Cardiac muscle cell (in vitro differentiated cells and primary cell): ENCODE data around the gene WDR89. TPM values are rescaled to one million over a fixed set of nuclear protein-coding genes. Genes with fewer than 3 reads are reported as not detected.
A peak's percentile ranks its signal among the peaks of the same experiment; 100 is the strongest.
"Not testable (repeated sequence)": the region's sequence is repeated elsewhere in the genome, so short reads cannot be mapped to it uniquely, and the experiment has no call there.

Source experiments
- DNase-seq, 2 donors: peaks; one replicate each; pipeline versions ENCODE4 v3.0.0 to v3.0.0-alpha.2; 2010 to 2017; ENCODE audit warnings: low read depth in 1 of 2, low spot score in 1 of 2
- H3K27ac ChIP-seq: fragments of 200-600 bp; sonication (generic); 2 replicates; pipeline ENCODE4 v1.5.1; 2016
- H3K27me3 ChIP-seq: fragments of 200-600 bp; sonication (generic); 2 replicates; pipeline ENCODE4 v1.6.0; 2016; ENCODE audit warnings: control low read depth
- H3K36me3 ChIP-seq: fragments of 200-600 bp; sonication (generic); 2 replicates; pipeline ENCODE4 v1.5.1; 2016; ENCODE audit warnings: control low read depth
- H3K4me1 ChIP-seq: fragments of 200-600 bp; sonication (generic); 2 replicates; pipeline ENCODE4 v1.8.1; 2017; ENCODE audit warnings: low read depth, mild to moderate bottlenecking, mixed run types
- H3K4me3 ChIP-seq: fragments of 200-600 bp; sonication (generic); 2 replicates; pipeline ENCODE4 v1.5.1; 2016; ENCODE audit warnings: mild to moderate bottlenecking
- H3K9me3 ChIP-seq: fragments of 200-600 bp; sonication (generic); 2 replicates; pipeline ENCODE4 v1.5.1; 2017; ENCODE audit warnings: low read depth, mild to moderate bottlenecking, control low read depth
- polyA plus RNA-seq: library from polyadenylated mRNA; unstranded; fragments of >200 nt; fragmentation: Nextera tagmentation; extraction: Ambion mirVana; gene quantifications from 2 replicates; pipeline ENCODE4 v1.2.1, GENCODE V29; 2016
- total RNA-seq: library from RNA; depleted of rRNA; stranded (reverse); fragments of >200 nt; gene quantifications from 2 replicates; pipeline ENCODE4 v1.2.3, GENCODE V29; 2016
- TF ChIP-seq, protein P1 (sequence below): IDR thresholded peaks from 2 replicates; pipeline ENCODE4 v1.5.1; 2012; ENCODE audit warnings: low read depth, mild to moderate bottlenecking, low read length

The WDR89 gene
- total and polyA plus RNA-seq, 2 experiments from 2014 or later, result 9.0 to 11.7 TPM

DNA sequence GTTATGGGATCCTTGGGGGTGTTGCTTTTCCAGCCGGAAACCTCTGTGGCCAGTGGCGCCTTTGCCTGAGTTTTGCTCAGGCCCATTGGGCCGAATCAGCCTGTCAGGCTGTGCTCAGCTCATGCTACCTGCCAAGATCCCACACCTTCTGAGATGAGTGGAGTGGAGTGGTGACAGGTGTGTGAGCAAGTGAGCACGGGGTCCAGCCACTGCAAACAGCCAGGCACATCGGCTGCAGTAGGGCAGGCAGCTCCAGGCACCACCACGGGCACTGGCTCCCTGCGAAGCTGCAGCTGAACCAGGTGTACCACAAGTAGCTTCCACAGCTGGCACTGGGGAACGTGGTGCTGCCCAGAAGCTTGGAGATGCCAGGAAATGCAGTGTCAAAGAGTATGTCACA lies 21.1 kb upstream of the WDR89 start:
- TF ChIP-seq, protein P1, sequence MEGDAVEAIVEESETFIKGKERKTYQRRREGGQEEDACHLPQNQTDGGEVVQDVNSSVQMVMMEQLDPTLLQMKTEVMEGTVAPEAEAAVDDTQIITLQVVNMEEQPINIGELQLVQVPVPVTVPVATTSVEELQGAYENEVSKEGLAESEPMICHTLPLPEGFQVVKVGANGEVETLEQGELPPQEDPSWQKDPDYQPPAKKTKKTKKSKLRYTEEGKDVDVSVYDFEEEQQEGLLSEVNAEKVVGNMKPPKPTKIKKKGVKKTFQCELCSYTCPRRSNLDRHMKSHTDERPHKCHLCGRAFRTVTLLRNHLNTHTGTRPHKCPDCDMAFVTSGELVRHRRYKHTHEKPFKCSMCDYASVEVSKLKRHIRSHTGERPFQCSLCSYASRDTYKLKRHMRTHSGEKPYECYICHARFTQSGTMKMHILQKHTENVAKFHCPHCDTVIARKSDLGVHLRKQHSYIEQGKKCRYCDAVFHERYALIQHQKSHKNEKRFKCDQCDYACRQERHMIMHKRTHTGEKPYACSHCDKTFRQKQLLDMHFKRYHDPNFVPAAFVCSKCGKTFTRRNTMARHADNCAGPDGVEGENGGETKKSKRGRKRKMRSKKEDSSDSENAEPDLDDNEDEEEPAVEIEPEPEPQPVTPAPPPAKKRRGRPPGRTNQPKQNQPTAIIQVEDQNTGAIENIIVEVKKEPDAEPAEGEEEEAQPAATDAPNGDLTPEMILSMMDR, result no peak
- Histone ChIP-seq H3K27me3 (no peaks in the 10 kb centered on the region), H3K9me3 (no peaks in the 10 kb centered on the region), H3K4me3 (no peak overlapping the region), H3K27ac (no peak overlapping the region), H3K36me3 (no peaks in the 10 kb centered on the region), H3K4me1 (no peaks in the 10 kb centered on the region)
- no peak for DNase-seq

DNA sequence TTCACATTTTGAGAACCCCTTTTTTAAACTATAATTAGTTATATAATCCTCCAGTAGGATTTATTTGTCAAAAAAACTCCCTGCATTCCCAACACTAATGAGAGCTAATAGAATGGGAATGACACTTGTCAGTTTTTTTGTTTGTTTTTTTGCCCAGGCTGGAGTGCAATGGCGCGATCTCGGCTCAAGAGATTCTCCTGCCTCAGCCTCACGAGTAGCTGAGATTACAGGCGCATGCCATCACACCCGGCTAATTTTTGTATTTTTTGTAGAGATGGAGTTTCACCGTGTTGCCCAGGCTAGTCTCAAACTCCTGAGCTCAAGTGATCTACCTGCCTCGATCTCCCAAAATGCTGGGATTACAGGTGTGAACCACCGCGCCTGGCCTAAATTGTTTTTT lies 20.2 kb upstream of the WDR89 start:
- H3K4me3 ChIP-seq, H3K4me1 ChIP-seq, DNase-seq, H3K27ac ChIP-seq, H3K9me3 ChIP-seq, H3K27me3 ChIP-seq, H3K36me3 ChIP-seq: not testable (repeated sequence)

DNA sequence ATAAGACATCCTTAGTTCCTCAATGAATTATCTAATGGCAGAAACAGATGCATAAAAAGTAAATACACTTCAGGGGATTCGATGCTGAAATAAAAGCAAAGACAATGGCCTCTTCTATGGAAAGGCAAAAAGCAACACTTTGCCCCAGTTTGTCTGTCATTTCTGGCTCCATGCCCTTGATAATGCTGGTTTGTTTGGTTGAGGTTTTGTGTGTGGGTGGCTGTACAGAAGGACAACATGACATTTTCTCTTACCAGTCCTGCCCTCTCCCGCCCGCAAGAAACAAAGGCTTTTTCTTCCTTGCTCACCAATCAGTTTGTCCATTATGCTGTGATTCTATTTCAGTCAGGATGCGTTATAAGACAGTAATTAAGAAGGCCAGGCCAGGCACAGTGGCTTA lies 18.1 kb upstream of the WDR89 start:
- Histone ChIP-seq H3K4me1 (no peaks in the 10 kb centered on the region), H3K9me3 (no peaks in the 10 kb centered on the region), H3K27me3 (no peaks in the 10 kb centered on the region), H3K27ac (no peak overlapping the region), H3K4me3 (no peak overlapping the region), H3K36me3 (no peaks in the 10 kb centered on the region)
- TF ChIP-seq, protein P1, result no peak
- DNase-seq, result peak in 1 of 2 donors; percentile 34

DNA sequence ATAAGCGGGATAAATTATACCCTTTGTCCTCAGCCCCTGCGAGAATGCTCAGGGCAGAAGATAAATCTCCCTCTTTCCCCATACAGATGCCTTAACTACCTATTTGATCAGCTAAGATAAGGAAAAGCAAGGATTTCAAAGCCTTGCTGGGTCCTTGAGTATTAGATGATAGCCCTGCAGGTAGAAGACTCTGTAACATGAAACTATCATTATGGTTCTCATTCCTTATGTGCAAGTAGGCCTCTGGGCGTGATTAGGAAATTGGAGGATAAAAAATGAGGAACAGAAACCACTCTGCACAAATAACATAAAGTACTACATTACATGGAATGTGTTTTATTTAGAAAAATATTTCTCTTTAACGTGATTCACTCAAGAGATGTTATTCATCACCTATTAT lies 14.5 kb upstream of the WDR89 start:
- Histone ChIP-seq H3K9me3 (no peaks in the 10 kb centered on the region), H3K4me3 (no peak overlapping the region), H3K4me1 (no peaks in the 10 kb centered on the region), H3K27ac (no peak overlapping the region), H3K36me3 (no peaks in the 10 kb centered on the region), H3K27me3 (no peaks in the 10 kb centered on the region)
- no peak for DNase-seq
- TF ChIP-seq, protein P1, result no peak

DNA sequence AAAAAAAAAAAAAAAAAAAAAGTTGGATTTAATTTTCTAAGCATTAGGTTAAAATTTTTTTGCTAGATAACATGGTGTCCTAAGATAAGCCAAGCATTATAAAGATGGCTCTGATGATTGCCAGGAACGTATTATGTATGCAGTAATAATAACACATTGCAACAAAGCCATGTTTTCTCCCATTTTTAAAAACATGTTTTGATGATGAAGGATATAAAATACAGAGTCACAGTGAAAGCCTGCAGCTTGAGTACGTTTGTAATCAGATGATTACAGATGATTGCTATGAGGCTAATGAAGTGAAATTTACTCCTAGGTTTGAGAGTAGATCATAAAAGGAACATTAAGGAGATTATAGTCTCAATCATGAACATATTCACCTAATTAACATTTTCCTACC lies 13.3 kb upstream of the WDR89 start:
- H3K4me3 ChIP-seq, result no peak overlapping the region
- TF ChIP-seq, protein P1, result no peak

DNA sequence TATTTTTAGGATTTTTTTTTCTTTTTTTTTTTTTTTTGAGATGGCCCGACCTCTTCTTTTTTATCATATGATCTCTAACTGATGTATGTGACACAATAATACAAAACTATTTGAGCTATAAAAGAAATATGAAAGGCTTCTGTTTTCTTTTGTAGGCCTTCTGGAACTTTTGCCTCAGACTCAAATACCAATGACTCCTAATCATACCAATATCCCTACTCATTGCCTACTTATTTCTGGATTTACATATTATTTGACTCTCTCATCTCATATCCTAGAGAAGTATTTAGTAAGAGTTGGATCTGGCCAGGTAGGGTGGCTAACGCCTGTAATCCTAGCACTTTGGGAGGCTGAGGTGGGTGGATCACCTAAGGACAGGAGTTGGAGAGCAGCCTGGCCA lies 12.7 kb upstream of the WDR89 start:
- Histone ChIP-seq H3K27ac (no peak overlapping the region), H3K4me3 (no peak overlapping the region), H3K36me3 (no peaks in the 10 kb centered on the region), H3K27me3 (no peaks in the 10 kb centered on the region), H3K9me3 (no peaks in the 10 kb centered on the region), H3K4me1 (no peaks in the 10 kb centered on the region)
- DNase-seq, result no peak
- TF ChIP-seq, protein P1, result no peak

More for the DNA sequence above, 13.3 kb upstream of the WDR89 start:
- H3K9me3 ChIP-seq, result no peaks in the 10 kb centered on the region
- H3K27ac ChIP-seq, result no peak overlapping the region
- no peaks in the 10 kb centered on the region for H3K4me1 ChIP-seq
- H3K36me3 ChIP-seq, result no peaks in the 10 kb centered on the region
- no peaks in the 10 kb centered on the region for H3K27me3 ChIP-seq
- no peak for DNase-seq
